ENCODE measurements around the gene SENP1. TPM values are rescaled to one million over a fixed set of nuclear protein-coding genes. Genes with fewer than 3 reads are reported as not detected.

The SENP1 gene
- total RNA-seq, 3 donors from 2014 or later, result 14.4 to 36.1 (median 30.2) TPM

- no peaks in the 10 kb centered on the region for H3K27me3 ChIP-seq
- H3K4me3 ChIP-seq, result no peak overlapping the region
- TF ChIP-seq POLR2AphosphoS5 (IDR thresholded peaks at IDR 0.05) (no peak), POLR2A (IDR thresholded peaks at IDR 0.05) (no peak)
- TF ChIP-seq, protein P1, sequence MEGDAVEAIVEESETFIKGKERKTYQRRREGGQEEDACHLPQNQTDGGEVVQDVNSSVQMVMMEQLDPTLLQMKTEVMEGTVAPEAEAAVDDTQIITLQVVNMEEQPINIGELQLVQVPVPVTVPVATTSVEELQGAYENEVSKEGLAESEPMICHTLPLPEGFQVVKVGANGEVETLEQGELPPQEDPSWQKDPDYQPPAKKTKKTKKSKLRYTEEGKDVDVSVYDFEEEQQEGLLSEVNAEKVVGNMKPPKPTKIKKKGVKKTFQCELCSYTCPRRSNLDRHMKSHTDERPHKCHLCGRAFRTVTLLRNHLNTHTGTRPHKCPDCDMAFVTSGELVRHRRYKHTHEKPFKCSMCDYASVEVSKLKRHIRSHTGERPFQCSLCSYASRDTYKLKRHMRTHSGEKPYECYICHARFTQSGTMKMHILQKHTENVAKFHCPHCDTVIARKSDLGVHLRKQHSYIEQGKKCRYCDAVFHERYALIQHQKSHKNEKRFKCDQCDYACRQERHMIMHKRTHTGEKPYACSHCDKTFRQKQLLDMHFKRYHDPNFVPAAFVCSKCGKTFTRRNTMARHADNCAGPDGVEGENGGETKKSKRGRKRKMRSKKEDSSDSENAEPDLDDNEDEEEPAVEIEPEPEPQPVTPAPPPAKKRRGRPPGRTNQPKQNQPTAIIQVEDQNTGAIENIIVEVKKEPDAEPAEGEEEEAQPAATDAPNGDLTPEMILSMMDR (IDR thresholded peaks at IDR 0.05), result no peak
- no peak for DNase-seq (ENCODE audit: low spot score in 2 of 2)
- no peaks in the 10 kb centered on the region for H3K36me3 ChIP-seq
- intact Hi-C loops (cut with DNase I; ENCODE audit: low total_unique reads), result no loop called here
- H3K9me3 ChIP-seq, result no peaks in the 10 kb centered on the region
- no peak overlapping the region for H3K27ac ChIP-seq
- H3K4me1 ChIP-seq, result no peaks in the 10 kb centered on the region
Measured at GRCh38 chr12:48110691-48111311, 4.9 kb upstream of the SENP1 start.

DNA sequence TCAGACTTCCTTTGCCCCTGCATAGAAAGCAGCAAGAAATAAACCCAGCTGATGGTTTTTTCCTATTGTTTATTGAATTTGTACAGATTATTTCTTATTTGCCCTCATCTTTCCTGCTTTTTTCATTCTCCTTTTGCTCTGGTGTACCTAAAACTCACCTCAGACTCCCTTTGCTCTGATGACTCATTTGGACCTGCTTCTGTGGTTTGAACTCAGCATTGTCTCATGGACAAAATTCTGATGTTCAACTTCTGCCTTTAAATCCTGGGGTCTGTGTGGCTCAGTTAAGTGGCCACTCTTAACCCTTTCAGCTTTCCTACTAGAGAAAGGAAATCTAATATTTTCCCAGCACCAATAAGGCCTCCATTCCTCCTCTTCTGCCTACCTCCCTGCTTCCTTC, 3.5 kb upstream of the SENP1 start:
- H3K27me3 ChIP-seq, result no peaks in the 10 kb centered on the region
- H3K4me1 ChIP-seq, result peaks cover 0 to 6% of the 10 kb centered on the region in 2 donors
- intact Hi-C loops (cut with DNase I; ENCODE audit: low total_unique reads), result no loop called here
- no peaks in the 10 kb centered on the region for H3K9me3 ChIP-seq
- H3K36me3 ChIP-seq, result no peaks in the 10 kb centered on the region
- DNase-seq (ENCODE audit: low spot score in 2 of 2), result no peak
- no peak overlapping the region for H3K4me3 ChIP-seq
- H3K27ac ChIP-seq, result no peak overlapping the region
- TF ChIP-seq POLR2AphosphoS5 (IDR thresholded peaks at IDR 0.05) (no peak), POLR2A (IDR thresholded peaks at IDR 0.05) (no peak)
- TF ChIP-seq, protein P1 (IDR thresholded peaks at IDR 0.05), result no peak

GRCh38 chr12:48106681-48107613, 1.1 kb upstream of the SENP1 start:
- DNase-seq (ENCODE audit: low spot score in 2 of 2), result no peak
- Histone ChIP-seq H3K36me3 (no peaks in the 10 kb centered on the region), H3K9me3 (no peaks in the 10 kb centered on the region), H3K27me3 (no peaks in the 10 kb centered on the region), H3K4me3 (peak overlapping the region; percentile 84 to 100 (median 88)), H3K4me1 (peaks cover 0 to 6% of the 10 kb centered on the region in 2 donors), H3K27ac (peak overlapping the region; percentile 94 to 97)
- intact Hi-C loops (cut with DNase I; ENCODE audit: low total_unique reads), result no loop called here
- TF ChIP-seq POLR2AphosphoS5 (IDR thresholded peaks at IDR 0.05) (no peak), POLR2A (IDR thresholded peaks at IDR 0.05) (no peak)
- TF ChIP-seq, protein P1 (IDR thresholded peaks at IDR 0.05), result no peak

DNA sequence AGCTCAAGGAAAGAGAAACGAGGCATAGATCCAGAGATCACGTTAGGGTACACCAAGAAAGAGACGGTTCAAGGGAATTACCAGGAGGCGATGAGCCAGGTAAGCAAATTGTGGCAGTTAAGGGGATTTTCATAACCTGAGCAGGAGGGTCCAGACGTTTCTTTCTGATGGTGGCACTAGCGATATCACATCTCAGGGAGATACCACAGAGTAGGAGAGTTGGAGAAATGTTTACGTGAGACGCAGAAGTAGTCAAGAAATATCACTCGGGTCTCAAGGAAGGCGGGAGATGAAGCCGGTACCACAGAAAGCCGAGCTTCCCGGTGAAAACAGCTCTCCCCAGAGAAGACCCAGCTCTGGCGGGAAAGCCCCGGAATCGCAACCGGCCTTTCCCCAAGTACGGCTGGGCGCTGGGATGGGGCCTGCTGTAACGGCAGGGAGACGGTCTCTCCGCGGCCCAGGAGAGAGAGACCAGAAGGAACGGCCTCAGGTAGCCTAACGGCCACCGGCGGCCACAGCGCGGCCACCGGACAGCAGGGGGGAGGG, 485 bp downstream of the SENP1 start:
- Histone ChIP-seq H3K27me3 (no peaks in the 10 kb centered on the region), H3K4me3 (peak overlapping the region; percentile 84 to 100 (median 88)), H3K9me3 (no peaks in the 10 kb centered on the region), H3K27ac (peak overlapping the region; percentile 94 to 97), H3K4me1 (peaks cover 0 to 6% of the 10 kb centered on the region in 2 donors), H3K36me3 (no peaks in the 10 kb centered on the region)
- intact Hi-C loops (cut with DNase I; ENCODE audit: low total_unique reads), result no loop called here
- DNase-seq (ENCODE audit: low spot score in 2 of 2), result no peak
- TF ChIP-seq POLR2AphosphoS5 (IDR thresholded peaks at IDR 0.05) (no peak), POLR2A (IDR thresholded peaks at IDR 0.05) (no peak)
- TF ChIP-seq, protein P1 (IDR thresholded peaks at IDR 0.05), result no peak
